Right lobe of liver (tissue), 6 donors: ENCODE measurements around the gene MRPL20. TPM values are rescaled to one million over a fixed set of nuclear protein-coding genes. Genes with fewer than 3 reads are reported as not detected.

Source experiments
- ATAC-seq, 4 donors: fragments of 200-7000 bp; cut with Tn5 transposase; one replicate each; pipeline ENCODE4 v1.9.1; 2020; ENCODE audit warnings: mild to moderate bottlenecking in 4 of 4, moderate library complexity in 4 of 4
- DNase-seq, 3 donors: peaks; one replicate each; pipeline ENCODE4 v3.0.0-alpha.2; 2020
- H3K27ac ChIP-seq, 3 donors: fragments of 200-600 bp; one replicate each; pipeline ENCODE4 v1.8.0; 2022
- H3K27me3 ChIP-seq, 2 donors: fragments of 200-600 bp; one replicate each; pipeline ENCODE4 v1.8.0; 2022
- H3K36me3 ChIP-seq, 4 donors: fragments of 200-600 bp; sonication (generic) in 1 of 4; one replicate each; pipeline versions ENCODE4 v1.5.1 to v1.8.0; 2017 to 2022; ENCODE audit warnings: control low read depth in 1 of 4
- H3K4me1 ChIP-seq, 4 donors: fragments of 200-600 bp; sonication (generic) in 1 of 4; one replicate each; pipeline versions ENCODE4 v1.5.1 to v1.8.0; 2017 to 2022; ENCODE audit warnings: control low read depth in 1 of 4
- H3K4me3 ChIP-seq, 3 donors: fragments of 200-600 bp; one replicate each; pipeline ENCODE4 v1.8.0; 2022
- H3K9me3 ChIP-seq, 4 donors: fragments of 200-600 bp; sonication (generic) in 1 of 4; one replicate each; pipeline versions ENCODE4 v1.5.1 to v1.8.0; 2017 to 2022; ENCODE audit warnings: control low read depth in 1 of 4
- POLR2A ChIP-seq: fragments of 450-650 bp; IDR thresholded peaks from one replicate; pipeline ENCODE4 v1.6.1; 2017; ENCODE audit warnings: antibody characterized with exemption, mild to moderate bottlenecking
- WGBS: methylation state at CpG from one replicate; pipeline ENCODE4 v1.1.6; 2018; ENCODE audit warnings: low coverage, low lambda C conversion rate; ENCODE audit not compliant: insufficient coverage; ENCODE audit errors: missing lambda C conversion rate; 5-methylcytosine and 5-hydroxymethylcytosine counted together
- intact Hi-C, 2 donors: fragments of 100-400 bp; cut with DNase I; formaldehyde crosslinking; loops; one replicate each; pipeline versions ENCODE4 v1.11.2 to v1.14.1; 2022
- total RNA-seq, 6 experiments: library from RNA; depleted of rRNA in 2 of 6; stranded (reverse); fragments of >200 nt in 2 of 6; fragmentation: NEBNext Ultra II Directional in 3 of 6; extraction: Animal tissue kit (Norgen Biotek cat#: 25700) in 3 of 6; gene quantifications; one replicate each; pipeline versions ENCODE4 v1.1.0 to v1.2.4, GENCODE V29; 2016 to 2023
- TF ChIP-seq, protein P1 (sequence below), 4 donors: fragments of 200-600 bp in 3 of 4; fragments of 450-650 bp in 1 of 4; IDR thresholded peaks; one replicate each; pipeline versions ENCODE4 v1.5.1 to v1.8.0; 2016 to 2022; ENCODE audit warnings: antibody characterized with exemption in 4 of 4, mild to moderate bottlenecking in 2 of 4
- donor health status: DM: no; HTN: yes; CAD: no.
- donor health status: DM: no; HTN: no; CAD: no.
- donor health status: DM: no; HTN: no; CAD: no.
- donor health status: DM: no; HTN: yes; CAD: no.
- donor health status: DM: no; HTN: yes; CAD: no.

Gene MRPL20
- total RNA-seq, 6 experiments from 2014 or later = 44.1 to 91.2 (median 56.5) TPM

DNA sequence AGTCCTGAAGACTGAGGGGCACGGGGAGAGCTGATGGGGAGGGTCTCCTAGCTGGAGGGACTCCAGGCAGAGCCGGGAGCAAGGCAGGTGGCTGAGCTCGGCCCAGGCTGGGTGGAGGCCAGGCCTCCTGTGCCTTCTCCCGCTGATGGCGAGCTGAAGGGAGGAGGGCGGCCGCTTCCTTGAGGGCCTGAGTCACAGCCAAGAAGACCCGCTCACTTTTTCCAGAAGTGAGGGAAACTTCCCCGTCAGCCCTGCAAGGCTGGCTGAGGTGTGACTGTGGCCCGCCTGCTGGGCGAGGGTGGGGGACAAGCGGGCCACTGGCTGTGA is 26.7 kb upstream of the MRPL20 start:
- TF ChIP-seq POLR2A = no peak
- TF ChIP-seq, protein P1, sequence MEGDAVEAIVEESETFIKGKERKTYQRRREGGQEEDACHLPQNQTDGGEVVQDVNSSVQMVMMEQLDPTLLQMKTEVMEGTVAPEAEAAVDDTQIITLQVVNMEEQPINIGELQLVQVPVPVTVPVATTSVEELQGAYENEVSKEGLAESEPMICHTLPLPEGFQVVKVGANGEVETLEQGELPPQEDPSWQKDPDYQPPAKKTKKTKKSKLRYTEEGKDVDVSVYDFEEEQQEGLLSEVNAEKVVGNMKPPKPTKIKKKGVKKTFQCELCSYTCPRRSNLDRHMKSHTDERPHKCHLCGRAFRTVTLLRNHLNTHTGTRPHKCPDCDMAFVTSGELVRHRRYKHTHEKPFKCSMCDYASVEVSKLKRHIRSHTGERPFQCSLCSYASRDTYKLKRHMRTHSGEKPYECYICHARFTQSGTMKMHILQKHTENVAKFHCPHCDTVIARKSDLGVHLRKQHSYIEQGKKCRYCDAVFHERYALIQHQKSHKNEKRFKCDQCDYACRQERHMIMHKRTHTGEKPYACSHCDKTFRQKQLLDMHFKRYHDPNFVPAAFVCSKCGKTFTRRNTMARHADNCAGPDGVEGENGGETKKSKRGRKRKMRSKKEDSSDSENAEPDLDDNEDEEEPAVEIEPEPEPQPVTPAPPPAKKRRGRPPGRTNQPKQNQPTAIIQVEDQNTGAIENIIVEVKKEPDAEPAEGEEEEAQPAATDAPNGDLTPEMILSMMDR (IDR thresholded peaks at IDR 0.05) = no peak
- Histone ChIP-seq H3K4me1 (peaks cover 0 to 85% (median 40%) of the 10 kb centered on the region in 4 donors), H3K36me3 (no peaks in the 10 kb centered on the region), H3K27ac (peak overlapping the region; percentile 53 to 84 (median 69)), H3K4me3 (peak overlapping the region in 2 of 3 donors; percentile 27 to 53), H3K27me3 (no peaks in the 10 kb centered on the region), H3K9me3 (no peaks in the 10 kb centered on the region)
- DNase-seq = peak in 2 of 3 donors; percentile 50 to 62
- intact Hi-C loops = no loop called here
- no CpG with 5 or more reads among the region's 12 CpGs for WGBS
- ATAC-seq = no peak

GRCh38 chr1:1432951-1433803 is 26.1 kb upstream of the MRPL20 start:
- peak; percentile 74 for TF ChIP-seq POLR2A
- TF ChIP-seq, protein P1 (IDR thresholded peaks at IDR 0.05) = no peak
- WGBS = 5% methylated on average over 4 of the region's 34 CpGs
- ATAC-seq (peak; percentile 56 to 71 (median 67)), DNase-seq (peak; percentile 96 to 97 (median 97))
- Histone ChIP-seq H3K9me3 (no peaks in the 10 kb centered on the region), H3K36me3 (no peaks in the 10 kb centered on the region), H3K27ac (peak overlapping the region; percentile 53 to 84 (median 69)), H3K4me1 (peaks cover 0 to 79% (median 37%) of the 10 kb centered on the region in 4 donors), H3K27me3 (no peaks in the 10 kb centered on the region), H3K4me3 (peak overlapping the region; percentile 35 to 56 (median 53))
- intact Hi-C loops = no loop called here

- WGBS = 36% methylated on average over 5 of the region's 28 CpGs
- TF ChIP-seq, protein P1 (IDR thresholded peaks at IDR 0.05) = no peak
- TF ChIP-seq POLR2A = no peak
- ATAC-seq (peak in 2 of 4 donors; percentile 0 to 1), DNase-seq (peak in 2 of 3 donors; percentile 28 to 60)
- H3K4me1 ChIP-seq = peaks cover 0 to 72% (median 33%) of the 10 kb centered on the region in 4 donors
- H3K27me3 ChIP-seq = no peaks in the 10 kb centered on the region
- H3K9me3 ChIP-seq = no peaks in the 10 kb centered on the region
- peak overlapping the region; percentile 35 to 56 (median 53) for H3K4me3 ChIP-seq
- intact Hi-C loops = no loop called here
- H3K36me3 ChIP-seq = no peaks in the 10 kb centered on the region
- H3K27ac ChIP-seq = peak overlapping the region; percentile 53 to 84 (median 69)
Measured at GRCh38 chr1:1432274-1432950, 25.3 kb upstream of the MRPL20 start.

DNA sequence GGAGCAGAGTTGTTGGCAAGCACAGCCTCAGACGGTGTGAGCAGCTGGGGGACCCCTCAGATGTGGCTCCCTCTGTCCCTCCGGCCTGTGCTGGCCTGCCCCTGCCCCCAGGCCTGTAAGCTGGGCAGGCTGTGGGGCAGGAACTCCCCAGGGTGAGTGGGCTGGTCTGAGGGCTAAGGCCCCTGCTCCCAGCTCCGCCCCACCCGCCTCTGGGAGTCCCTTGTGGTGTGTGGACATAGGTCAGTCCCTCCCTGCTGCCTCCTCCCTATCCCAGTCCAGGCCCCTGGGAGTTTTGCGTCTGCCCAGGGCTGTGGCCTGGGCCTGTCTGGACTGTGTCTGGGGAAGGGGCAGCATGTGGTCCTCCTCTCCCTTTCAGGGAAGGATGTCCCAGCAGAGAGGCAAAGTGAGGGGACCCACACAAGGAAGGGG is 24.8 kb upstream of the MRPL20 start:
- H3K4me3 ChIP-seq = peak overlapping the region; percentile 35 to 56 (median 53)
- H3K27me3 ChIP-seq = no peaks in the 10 kb centered on the region
- DNase-seq (peak; percentile 91 to 94 (median 92)), ATAC-seq (peak; percentile 62 to 79 (median 69))
- WGBS = no CpG with 5 or more reads among the region's 5 CpGs
- H3K27ac ChIP-seq = peak overlapping the region; percentile 53 to 84 (median 69)
- no peaks in the 10 kb centered on the region for H3K36me3 ChIP-seq
- H3K4me1 ChIP-seq = peaks cover 0 to 66% (median 30%) of the 10 kb centered on the region in 4 donors
- intact Hi-C loops = no loop called here
- H3K9me3 ChIP-seq = no peaks in the 10 kb centered on the region
- TF ChIP-seq, protein P1 (IDR thresholded peaks at IDR 0.05) = no peak
- TF ChIP-seq POLR2A = peak; percentile 55
